PC-3 (cell line): ENCODE measurements around the gene MAPKBP1. TPM values are rescaled to one million over a fixed set of nuclear protein-coding genes. Genes with fewer than 3 reads are reported as not detected.

Experiments used
- ATAC-seq: fragments of 200-7000 bp; cut with Tn5 transposase; 2 replicates; pipeline ENCODE4 v1.9.1; 2020; ENCODE audit warnings: mild to moderate bottlenecking, moderate library complexity
- BruUV-seq: library from RNA; stranded (reverse); fragments of 400-500 nt; replicated peaks from 2 replicates; lab custom pipeline; 2021; lab: Mats Ljungman, UMichigan
- CTCF ChIA-PET: fragments of 300-600 bp; sonication (Branson Sonifier 250); formaldehyde crosslinking; loops from one replicate; lab custom pipeline; 2022; ENCODE audit warnings: antibody characterized with exemption; lab: Charles Lee
- POLR2A ChIA-PET: fragments of 300-600 bp; sonication (Branson Sonifier 250); formaldehyde crosslinking; loops from one replicate; lab custom pipeline; 2022; ENCODE audit warnings: antibody characterized with exemption; ENCODE audit not compliant: unreplicated experiment; lab: Charles Lee
- DNase-seq: peaks from one replicate; pipeline ENCODE4 v3.0.0-alpha.2; 2015
- H2AFZ ChIP-seq: fragments of 300-600 bp; sonication (generic); 2 replicates; pipeline ENCODE4 v1.6.0; 2016; ENCODE audit warnings: antibody characterized with exemption, low read length
- H3F3A ChIP-seq: fragments of 300-600 bp; sonication (generic); one replicate; pipeline ENCODE4 v1.6.0; 2017; ENCODE audit warnings: antibody characterized with exemption, low read length, control low read depth, mild to moderate bottlenecking; ENCODE audit not compliant: unreplicated experiment
- H3K27ac ChIP-seq: fragments of 300-600 bp; sonication (generic); 2 replicates; pipeline ENCODE4 v1.5.1; 2016; ENCODE audit warnings: mild to moderate bottlenecking, low read length
- H3K27me3 ChIP-seq: fragments of 300-600 bp; sonication (generic); 2 replicates; pipeline ENCODE4 v1.6.1; 2016; ENCODE audit warnings: low read length, mixed read lengths
- H3K36me3 ChIP-seq: fragments of 300-600 bp; sonication (generic); 2 replicates; pipeline ENCODE4 v1.6.1; 2016; ENCODE audit warnings: low read depth, mixed run types, low read length, mixed read lengths
- H3K4me1 ChIP-seq: fragments of 300-600 bp; sonication (generic); 2 replicates; pipeline ENCODE4 v1.5.1; 2016; ENCODE audit warnings: low read length; ENCODE audit not compliant: insufficient read depth
- H3K4me2 ChIP-seq: fragments of 300-600 bp; sonication (generic); 2 replicates; pipeline ENCODE4 v1.6.0; 2016; ENCODE audit warnings: low read length
- H3K4me3 ChIP-seq: fragments of 300-600 bp; sonication (generic); 2 replicates; pipeline ENCODE4 v1.5.1; 2016; ENCODE audit warnings: mild to moderate bottlenecking, low read length, mixed read lengths
- H3K79me2 ChIP-seq: fragments of 300-600 bp; sonication (generic); 2 replicates; pipeline ENCODE4 v1.6.1; 2017; ENCODE audit warnings: low read length, mixed read lengths
- H3K9ac ChIP-seq: fragments of 300-600 bp; sonication (generic); 2 replicates; pipeline ENCODE4 v1.6.0; 2016; ENCODE audit warnings: mild to moderate bottlenecking, low read length
- H3K9me2 ChIP-seq: fragments of 300-600 bp; sonication (generic); replicated peaks from 2 replicates; pipeline ENCODE4 v1.6.1; 2016; ENCODE audit warnings: mixed run types, low read length, mixed read lengths
- H3K9me3 ChIP-seq: fragments of 300-600 bp; sonication (generic); 2 replicates; pipeline ENCODE4 v1.6.1; 2016; ENCODE audit warnings: low read length, mixed read lengths
- H4K20me1 ChIP-seq: fragments of 300-600 bp; sonication (generic); 2 replicates; pipeline ENCODE4 v1.6.1; 2016; ENCODE audit warnings: low read length, mixed read lengths
- EZH2 ChIP-seq: fragments of 300-600 bp; sonication (generic); IDR thresholded peaks from one replicate; pipeline ENCODE4 v1.6.1; 2017; ENCODE audit warnings: antibody characterized with exemption, mild to moderate bottlenecking, low read length; ENCODE audit not compliant: unreplicated experiment
- EZH2phosphoT487 ChIP-seq: fragments of 300-600 bp; sonication (generic); IDR thresholded peaks from 2 replicates; pipeline ENCODE4 v1.6.1; 2018; ENCODE audit warnings: mild to moderate bottlenecking, antibody characterized with exemption, low read length, borderline replicate concordance
- intact Hi-C: fragments of 100-400 bp; cut with micrococcal nuclease; formaldehyde crosslinking; loops from 2 replicates; pipeline ENCODE4 v1.9.0; 2023
- total RNA-seq: library from RNA; depleted of rRNA; stranded (reverse); fragments of >200 nt; gene quantifications from 2 replicates; pipeline ENCODE4 v1.2.3, GENCODE V29; 2014
- TF ChIP-seq, protein P1 (sequence below): fragments of 300-600 bp; sonication (generic); conservative IDR thresholded peaks from 2 replicates; pipeline ENCODE4 v1.5.1; 2017; ENCODE audit warnings: antibody characterized with exemption, low read depth, mild to moderate bottlenecking, low read length

The MAPKBP1 gene
- total RNA-seq, 1 experiment from 2014 or later = 29.1 TPM

DNA sequence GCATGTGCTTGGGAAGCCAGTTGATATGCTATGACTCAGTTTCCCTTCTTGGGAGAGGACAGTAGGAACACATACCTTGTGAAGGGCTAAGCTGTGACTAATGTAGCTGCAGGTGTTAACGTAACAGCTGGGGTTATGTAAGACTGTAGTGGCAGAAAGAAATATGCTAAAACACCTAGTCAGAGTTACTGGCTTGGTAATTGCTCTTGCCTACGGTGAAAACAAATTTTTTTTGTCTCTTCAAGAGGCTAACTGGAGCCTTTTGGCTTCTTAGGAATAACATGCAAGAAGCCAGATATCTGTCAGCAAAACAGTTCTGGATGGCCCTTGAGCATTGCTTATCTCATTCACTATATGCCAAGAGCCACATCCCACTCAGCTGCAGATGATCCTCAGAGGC, 1.4 kb downstream of the MAPKBP1 start:
- TF ChIP-seq EZH2 = no peak
- TF ChIP-seq EZH2phosphoT487 = no peak
- TF ChIP-seq, protein P1, sequence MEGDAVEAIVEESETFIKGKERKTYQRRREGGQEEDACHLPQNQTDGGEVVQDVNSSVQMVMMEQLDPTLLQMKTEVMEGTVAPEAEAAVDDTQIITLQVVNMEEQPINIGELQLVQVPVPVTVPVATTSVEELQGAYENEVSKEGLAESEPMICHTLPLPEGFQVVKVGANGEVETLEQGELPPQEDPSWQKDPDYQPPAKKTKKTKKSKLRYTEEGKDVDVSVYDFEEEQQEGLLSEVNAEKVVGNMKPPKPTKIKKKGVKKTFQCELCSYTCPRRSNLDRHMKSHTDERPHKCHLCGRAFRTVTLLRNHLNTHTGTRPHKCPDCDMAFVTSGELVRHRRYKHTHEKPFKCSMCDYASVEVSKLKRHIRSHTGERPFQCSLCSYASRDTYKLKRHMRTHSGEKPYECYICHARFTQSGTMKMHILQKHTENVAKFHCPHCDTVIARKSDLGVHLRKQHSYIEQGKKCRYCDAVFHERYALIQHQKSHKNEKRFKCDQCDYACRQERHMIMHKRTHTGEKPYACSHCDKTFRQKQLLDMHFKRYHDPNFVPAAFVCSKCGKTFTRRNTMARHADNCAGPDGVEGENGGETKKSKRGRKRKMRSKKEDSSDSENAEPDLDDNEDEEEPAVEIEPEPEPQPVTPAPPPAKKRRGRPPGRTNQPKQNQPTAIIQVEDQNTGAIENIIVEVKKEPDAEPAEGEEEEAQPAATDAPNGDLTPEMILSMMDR = no peak
- H3K4me2 ChIP-seq = peak overlapping the region; percentile 92
- DNase-seq = no peak
- no peaks in the 10 kb centered on the region for H3F3A ChIP-seq
- peaks cover 57% of the 10 kb centered on the region for H3K79me2 ChIP-seq
- no peak overlapping the region for H2AFZ ChIP-seq
- 0 out of 2 replicates have a peak overlapping the region, but pooled peaks have one; percentile 0 for H3K27ac ChIP-seq
- CTCF ChIA-PET = no interaction called here
- POLR2A ChIA-PET = no interaction called here
- no peaks in the 10 kb centered on the region for H3K36me3 ChIP-seq
- peak overlapping the region; percentile 74; the same call in 1 of the 2 replicates for H3K9ac ChIP-seq
- no TSS peak for BruUV-seq
- H3K27me3 ChIP-seq = no peaks in the 10 kb centered on the region
- peak overlapping the region; percentile 81 for H3K4me3 ChIP-seq
- H3K9me2 ChIP-seq = no peaks in the 10 kb centered on the region
- H3K9me3 ChIP-seq = no peaks in the 10 kb centered on the region
- ATAC-seq = no peak
- peaks cover 63% of the 10 kb centered on the region for H3K4me1 ChIP-seq
- intact Hi-C loops = loop anchor here (2.0 kb wide), 2 partner anchors 15 to 27 kb away; no protein-coding TSS in a partner anchor
- H4K20me1 ChIP-seq = 0 out of 2 replicates have a peak, but pooled peaks cover 4% of the 10 kb centered on the region

DNA sequence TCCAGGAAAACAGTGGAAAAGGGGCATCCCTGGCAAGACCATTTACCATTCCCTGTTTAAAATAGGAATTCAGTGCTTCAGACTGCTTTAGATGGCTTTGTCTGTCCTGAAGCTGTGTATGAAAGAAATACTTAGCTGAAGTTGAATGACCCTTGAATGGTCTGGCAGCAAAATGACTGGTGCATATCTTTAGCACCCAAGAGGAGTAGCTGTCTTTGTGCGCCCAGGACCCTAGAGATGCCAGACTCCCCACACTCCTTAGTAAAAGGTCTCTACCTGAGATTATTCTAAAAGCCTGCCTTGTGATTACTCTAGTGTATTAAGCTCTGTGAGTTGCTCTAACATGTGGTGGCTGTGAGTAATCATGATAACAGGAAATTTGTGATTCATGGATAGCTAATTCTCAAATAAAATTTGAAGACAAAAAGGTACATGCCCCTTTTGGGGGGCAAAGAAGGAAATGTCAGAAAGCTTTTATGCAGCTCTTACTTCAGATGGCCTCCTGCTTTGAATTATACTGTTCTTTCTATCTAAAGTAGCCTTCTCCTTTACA, 3.2 kb downstream of the MAPKBP1 start:
- H4K20me1 ChIP-seq = 0 out of 2 replicates have a peak, but pooled peaks cover 4% of the 10 kb centered on the region
- peak overlapping the region; percentile 42 for H3K9ac ChIP-seq
- POLR2A ChIA-PET = interaction anchor here (0.6 kb wide), 2 partner anchors 96 to 158 kb away, joined by 3 read pairs; no protein-coding TSS in a partner anchor
- peak overlapping the region; percentile 92 for H3K4me2 ChIP-seq
- no peaks in the 10 kb centered on the region for H3K9me2 ChIP-seq
- TF ChIP-seq EZH2 (no peak), EZH2phosphoT487 (no peak)
- TF ChIP-seq, protein P1 = no peak
- H3K4me3 ChIP-seq = peak overlapping the region; percentile 81
- peaks cover 63% of the 10 kb centered on the region for H3K4me1 ChIP-seq
- H3K9me3 ChIP-seq = no peaks in the 10 kb centered on the region
- DNase-seq (peak; percentile 76), ATAC-seq (peak; percentile 17)
- H3K79me2 ChIP-seq = peaks cover 73% of the 10 kb centered on the region
- CTCF ChIA-PET = interaction anchor here (0.6 to 0.8 kb wide), 4 partner anchors 79 to 249 kb away, joined by 3 to 6 read pairs (median 4); no protein-coding TSS in a partner anchor
- H3K27me3 ChIP-seq = no peaks in the 10 kb centered on the region
- no peaks in the 10 kb centered on the region for H3K36me3 ChIP-seq
- BruUV-seq = no TSS peak
- peak overlapping the region; percentile 76 for H3K27ac ChIP-seq
- H2AFZ ChIP-seq = no peak overlapping the region
- intact Hi-C loops = no loop called here
- H3F3A ChIP-seq = no peaks in the 10 kb centered on the region

DNA sequence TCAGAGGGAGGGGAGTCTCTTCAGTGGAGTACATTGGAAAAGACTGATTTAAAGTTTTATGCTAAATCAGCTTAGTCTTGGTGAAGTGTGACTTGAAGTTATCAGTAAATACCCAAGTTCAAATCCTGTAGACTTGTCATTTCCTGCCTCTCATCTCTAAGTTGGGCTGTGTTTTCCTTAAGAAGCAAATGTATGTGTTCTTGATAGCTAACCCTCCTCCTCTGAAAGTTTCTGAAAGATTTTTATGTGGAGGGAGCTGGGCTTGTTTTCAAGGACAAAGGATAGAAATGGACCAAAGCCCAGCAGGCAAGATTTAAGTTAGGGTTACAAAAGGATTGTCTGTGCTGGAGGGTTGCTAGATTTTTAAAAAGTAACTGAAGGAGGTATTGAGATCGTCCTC, 4.2 kb downstream of the MAPKBP1 start:
- CTCF ChIA-PET = interaction anchor here (0.8 kb wide), 1 partner anchor 117 kb away, joined by 5 read pairs; no protein-coding TSS in a partner anchor
- no TSS peak for BruUV-seq
- TF ChIP-seq, protein P1 = no peak
- TF ChIP-seq EZH2 (no peak), EZH2phosphoT487 (no peak)

More for the DNA sequence above, 4.2 kb downstream of the MAPKBP1 start:
- H3K4me2 ChIP-seq = peak overlapping the region; percentile 92
- no peak for ATAC-seq
- no peaks in the 10 kb centered on the region for H3K9me2 ChIP-seq
- H3K27me3 ChIP-seq = no peaks in the 10 kb centered on the region
- H3K79me2 ChIP-seq = peaks cover 84% of the 10 kb centered on the region
- no peak overlapping the region for H3K27ac ChIP-seq
- H3K36me3 ChIP-seq = no peaks in the 10 kb centered on the region
- H3K4me1 ChIP-seq = peaks cover 56% of the 10 kb centered on the region
- DNase-seq = no peak
- intact Hi-C loops = no loop called here
- H3F3A ChIP-seq = no peaks in the 10 kb centered on the region
- no peak overlapping the region for H3K9ac ChIP-seq
- no peak overlapping the region for H2AFZ ChIP-seq
- POLR2A ChIA-PET = no interaction called here
- peak overlapping the region; percentile 81; the same call in 1 of the 2 replicates for H3K4me3 ChIP-seq
- no peaks in the 10 kb centered on the region for H3K9me3 ChIP-seq
- 0 out of 2 replicates have a peak, but pooled peaks cover 4% of the 10 kb centered on the region for H4K20me1 ChIP-seq
